CD4-positive, alpha-beta T cell treated with Interleukin-17A for 4 hours (primary cell): ENCODE results near the gene GTF3C6.
"Not testable (repeated sequence)": the region's sequence is repeated elsewhere in the genome, so short reads cannot be mapped to it uniquely, and the experiment has no call there.

Source experiments
- DNase-seq: peaks from one replicate; pipeline ENCODE4 v3.0.0-alpha.2; 2020; ENCODE audit warnings: mixed read lengths

GTF3C6 gene

GRCh38 chr6:110958329-110959192 lies at the start of gene GTF3C6:
GTF3C6 (plus strand) TSS chr6:110958706; CDS start chr6:110958770, 64 bp downstream.
- DNase-seq, result peak; percentile 94

- no peak for DNase-seq
These were observed 27.7 kb upstream of the GTF3C6 start for GRCh38 chr6:110930781-110931180.

- no peak for DNase-seq
These were observed 24.6 kb upstream of the GTF3C6 start for GRCh38 chr6:110933912-110934311.

GRCh38 chr6:110934381-110934898 lies 24.1 kb upstream of the GTF3C6 start:
- no peak for DNase-seq

- DNase-seq, result no peak
These were observed 23.3 kb upstream of the GTF3C6 start for GRCh38 chr6:110935171-110935570.

- no peak for DNase-seq
These were observed 20.3 kb upstream of the GTF3C6 start for GRCh38 chr6:110938171-110938570.

- DNase-seq, result no peak
These were observed 18.9 kb upstream of the GTF3C6 start for GRCh38 chr6:110939429-110940200.

- peak; percentile 9 for DNase-seq
These were observed 13.8 kb upstream of the GTF3C6 start for GRCh38 chr6:110944681-110945151.

- DNase-seq, result no peak
These were observed 12.0 kb upstream of the GTF3C6 start for GRCh38 chr6:110946498-110946897.

GRCh38 chr6:110949679-110950285 lies 8.7 kb upstream of the GTF3C6 start:
- DNase-seq, result no peak

GRCh38 chr6:110950440-110950839 lies 8.1 kb upstream of the GTF3C6 start:
- no peak for DNase-seq

- DNase-seq, result no peak
These were observed 7.5 kb upstream of the GTF3C6 start for GRCh38 chr6:110951008-110951407.

- DNase-seq, result no peak
These were observed 6.3 kb upstream of the GTF3C6 start for GRCh38 chr6:110951986-110952794.

- no peak for DNase-seq
These were observed 4.7 kb upstream of the GTF3C6 start for GRCh38 chr6:110953633-110954303.

- no peak for DNase-seq
These were observed 1.5 kb downstream of the GTF3C6 start for GRCh38 chr6:110960014-110960390.

- DNase-seq, result not testable (repeated sequence)
These were observed 4.1 kb downstream of the GTF3C6 start for GRCh38 chr6:110962636-110963035.

- no peak for DNase-seq
These were observed 7.2 kb downstream of the GTF3C6 start for GRCh38 chr6:110965629-110966229.

GRCh38 chr6:110968661-110969060 lies 10.2 kb downstream of the GTF3C6 start:
- not testable (repeated sequence) for DNase-seq

- no peak for DNase-seq
These were observed 13.0 kb downstream of the GTF3C6 start for GRCh38 chr6:110971468-110971867.

GRCh38 chr6:110976575-110976974 lies 18.1 kb downstream of the GTF3C6 start:
- DNase-seq, result no peak

- DNase-seq, result no peak
These were observed 21.1 kb downstream of the GTF3C6 start for GRCh38 chr6:110979565-110980101.
